GM12878 (cell line): ENCODE measurements around the gene ZNHIT1. TPM values are rescaled to one million over a fixed set of nuclear protein-coding genes. Genes with fewer than 3 reads are reported as not detected.

ENCODE experiments used
- ATAC-seq: fragments of 200-7000 bp; cut with Tn5 transposase; 3 replicates; pipeline ENCODE4 v1.9.1; 2020; ENCODE audit warnings: mild to moderate bottlenecking, moderate library complexity
- BruUV-seq: library from RNA; stranded (reverse); fragments of 400-500 nt; replicated peaks from 2 replicates; lab custom pipeline; 2021; lab: Mats Ljungman, UMichigan
- CTCF ChIA-PET: fragments of 300-600 bp; sonication (Branson Sonifier 250); formaldehyde crosslinking; extraction: SDS; loops from one replicate; lab custom pipeline; 2021; ENCODE audit warnings: inconsistent platforms; lab: Yijun Ruan, JAX
- POLR2A ChIA-PET: fragments of 350-600 bp; formaldehyde crosslinking; extraction: SDS; loops from one replicate; lab custom pipeline; 2021; ENCODE audit warnings: inconsistent platforms; lab: Charles Lee
- RAD21 ChIA-PET: fragments of 300-600 bp; sonication (Branson Sonifier 250); formaldehyde crosslinking; loops from one replicate; lab custom pipeline; 2023; ENCODE audit warnings: antibody characterized with exemption; ENCODE audit not compliant: unreplicated experiment; lab: Charles Lee
- SMC1A ChIA-PET: fragments of 300-600 bp; sonication (Branson Sonifier 250); formaldehyde crosslinking; loops from one replicate; lab custom pipeline; 2023; ENCODE audit not compliant: unreplicated experiment, uncharacterized antibody; lab: Charles Lee
- DNase-seq: peaks from one replicate; pipeline ENCODE4 v3.0.0-alpha.2; 2011; ENCODE audit warnings: low read depth, low spot score
- FAIRE-seq: peaks from 3 replicates; lab custom pipeline; 2011; peaks lifted over from hg19 to GRCh38; lab: Jason Lieb, UNC
- H2AFZ ChIP-seq: 2 replicates; pipeline ENCODE4 v1.6.0; 2011; ENCODE audit warnings: low read depth, low read length, control low read depth; ENCODE audit not compliant: control insufficient read depth
- H3K27ac ChIP-seq: 2 replicates; pipeline ENCODE4 v1.5.1; 2011; ENCODE audit warnings: control low read depth; ENCODE audit not compliant: control insufficient read depth, insufficient read depth
- H3K27me3 ChIP-seq, 2 experiments: replicated peaks in 1 of 2; 2 replicates each; pipeline versions ENCODE4 v1.6.0 to v1.6.1; 2011; ENCODE audit warnings: low read length in 1 of 2; ENCODE audit not compliant: control insufficient read depth in 2 of 2, insufficient read depth in 2 of 2
- H3K36me3 ChIP-seq, 2 experiments: 2 replicates each; pipeline ENCODE4 v1.5.1; 2011; ENCODE audit warnings: low read length in 1 of 2; ENCODE audit not compliant: control insufficient read depth in 2 of 2, insufficient read depth in 2 of 2
- H3K4me1 ChIP-seq: 2 replicates; pipeline ENCODE4 v1.6.1; 2011; ENCODE audit warnings: mild to moderate bottlenecking, low read length, moderate library complexity, mixed read lengths; ENCODE audit not compliant: control insufficient read depth, insufficient read depth
- H3K4me2 ChIP-seq: 2 replicates; pipeline ENCODE4 v1.6.0; 2011; ENCODE audit warnings: control low read depth; ENCODE audit not compliant: control insufficient read depth, insufficient read depth
- H3K4me3 ChIP-seq: fragments of 200-600 bp; sonication (generic); 2 replicates; pipeline ENCODE4 v1.5.1; 2016
- H3K79me2 ChIP-seq: 2 replicates; pipeline ENCODE4 v1.6.0; 2011; ENCODE audit warnings: low read length; ENCODE audit not compliant: control insufficient read depth, insufficient read depth
- H3K9ac ChIP-seq: 2 replicates; pipeline ENCODE4 v1.8.0; 2011; ENCODE audit warnings: low read length, control low read depth, mixed read lengths; ENCODE audit not compliant: control insufficient read depth, insufficient read depth
- H3K9me3 ChIP-seq: replicated peaks from 3 replicates; pipeline ENCODE4 v1.5.1; 2011; ENCODE audit warnings: mild to moderate bottlenecking, low read length; ENCODE audit not compliant: control insufficient read depth, insufficient read depth
- H4K20me1 ChIP-seq: 2 replicates; pipeline ENCODE4 v1.6.0; 2011; ENCODE audit not compliant: control insufficient read depth, insufficient read depth
- MTA3 ChIP-seq: IDR thresholded peaks from 2 replicates; pipeline ENCODE4 v1.6.1; 2012; ENCODE audit warnings: low read length, inconsistent platforms, borderline replicate concordance
- NFYA ChIP-seq: IDR thresholded peaks from 2 replicates; pipeline ENCODE4 v1.6.1; 2011; ENCODE audit warnings: low read depth, mild to moderate bottlenecking, low read length, improper control_type of control experiment, borderline replicate concordance
- TCF3 ChIP-seq: IDR thresholded peaks from 2 replicates; pipeline ENCODE4 v1.6.1; 2012; ENCODE audit warnings: low read depth, mild to moderate bottlenecking, low read length, borderline replicate concordance; ENCODE audit not compliant: insufficient read depth
- WGBS: methylation state at CpG from one replicate; pipeline ENCODE4 v1.1.6; 2016; ENCODE audit warnings: low lambda C conversion rate; ENCODE audit not compliant: insufficient replicate concordance, insufficient coverage; ENCODE audit errors: missing lambda C conversion rate; 5-methylcytosine and 5-hydroxymethylcytosine counted together
- in situ Hi-C: fragments of 300-500 bp; cut with MboI; formaldehyde crosslinking; loops from 9 replicates; pipeline ENCODE4 v1.14.3; 2018; ENCODE audit warnings: mixed read lengths
- intact Hi-C: fragments of 100-400 bp; cut with micrococcal nuclease; formaldehyde crosslinking; loops from one replicate; pipeline ENCODE4 v1.14.2; 2022; ENCODE audit not compliant: unreplicated experiment
- polyA plus RNA-seq, 11 experiments: library from polyadenylated mRNA; depleted of rRNA in 4 of 11; unstranded in 6 of 11; stranded (reverse) in 5 of 11; fragments of >200 nt; fragmentation: Nextera tagmentation in 4 of 11; fragmentation: Illumina TruSeq in 1 of 11; extraction: Ambion mirVana in 4 of 11; extraction: Trizol in 1 of 11; gene quantifications; 1 replicate in 1 of 11; 2 replicates in 10 of 11; pipeline versions ENCODE4 v1.2.1 to v1.2.3, GENCODE V29; 2011 to 2016; ENCODE audit warnings: inconsistent platforms in 2 of 11, missing spikeins in 2 of 11, low read depth in 1 of 11
- total RNA-seq, 4 experiments: library from RNA; depleted of rRNA in 3 of 4; stranded (reverse); fragments of >200 nt in 3 of 4; fragmentation: Illumina TruSeq in 1 of 4; extraction: Trizol in 1 of 4; gene quantifications; 2 replicates each; pipeline versions ENCODE4 v1.2.1 to v1.2.3, GENCODE V29; 2013 to 2021
- TF ChIP-seq, protein P1 (sequence below): IDR thresholded peaks from 2 replicates; pipeline ENCODE4 v1.6.1; 2011; ENCODE audit warnings: low read depth, mild to moderate bottlenecking, low read length, moderate library complexity, borderline replicate concordance; ENCODE audit errors: extremely low read depth

Gene ZNHIT1
- total and polyA plus RNA-seq, 10 of the 15 experiments (the other 5 are each of a cell fraction or from before 2014, with no cell fraction given): 3.8 to 79.2 (median 44.5) TPM

DNA sequence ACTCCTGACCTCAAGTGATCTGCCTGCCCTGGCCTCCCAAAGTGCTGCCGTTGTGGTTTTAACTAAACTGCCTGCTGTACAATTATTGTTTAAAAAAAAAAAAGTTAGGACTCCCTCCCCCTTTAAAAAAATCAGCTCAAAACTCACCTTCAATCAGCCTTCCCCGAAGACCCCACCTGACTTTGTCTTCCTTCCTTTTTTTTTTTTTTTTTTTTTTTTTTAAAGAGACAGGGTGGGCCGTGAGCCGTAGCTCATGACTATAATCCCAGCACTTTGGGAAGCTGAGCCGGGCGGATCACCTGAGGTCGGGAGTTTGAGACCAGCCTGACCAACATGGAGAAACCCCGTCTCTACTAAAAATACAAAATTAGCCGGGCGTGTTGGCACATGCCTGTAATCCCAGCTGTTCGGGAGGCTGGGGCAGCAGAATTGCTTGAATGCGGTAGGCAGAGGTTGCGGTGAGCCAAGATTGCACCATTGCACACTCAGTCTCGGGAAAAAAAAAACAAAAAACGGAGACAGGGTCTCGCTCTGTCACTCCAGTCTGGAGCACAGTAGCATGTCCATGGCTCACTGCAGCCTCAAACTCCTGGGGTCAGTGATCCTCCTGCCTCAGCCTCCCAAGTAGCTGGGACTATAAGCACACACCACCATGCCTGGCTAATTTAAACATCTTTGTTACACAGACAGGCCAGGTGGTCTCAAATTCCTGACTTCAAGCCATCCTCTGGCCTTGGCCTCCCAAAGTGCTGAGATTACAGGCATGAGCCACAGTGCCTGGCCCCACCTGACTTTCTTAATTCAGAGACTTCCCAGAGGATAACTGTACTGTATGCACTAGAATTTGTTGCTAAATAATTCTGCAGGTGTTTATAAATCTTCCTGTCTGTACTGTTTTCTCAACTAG is 23.7 kb downstream of the ZNHIT1 start:
- SMC1A ChIA-PET: interaction anchor here (1.4 kb wide), 1 partner anchor 24 kb away, joined by 3 read pairs; the partner anchor contains the start of gene ZNHIT1
- 89% methylated on average over 14 of the region's 16 CpGs for WGBS
- no TSS peak for BruUV-seq
- H3K9me3 ChIP-seq: no peaks in the 10 kb centered on the region
- no peaks in the 10 kb centered on the region for H3K27me3 ChIP-seq
- H4K20me1 ChIP-seq: no peaks in the 10 kb centered on the region
- peaks cover 6% of the 10 kb centered on the region for H3K4me1 ChIP-seq
- H3K79me2 ChIP-seq: peaks cover 22% of the 10 kb centered on the region
- TF ChIP-seq, protein P1, sequence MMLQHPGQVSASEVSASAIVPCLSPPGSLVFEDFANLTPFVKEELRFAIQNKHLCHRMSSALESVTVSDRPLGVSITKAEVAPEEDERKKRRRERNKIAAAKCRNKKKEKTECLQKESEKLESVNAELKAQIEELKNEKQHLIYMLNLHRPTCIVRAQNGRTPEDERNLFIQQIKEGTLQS: no peak
- TF ChIP-seq MTA3: no peak
- no peak for TF ChIP-seq TCF3
- no peak for TF ChIP-seq NFYA
- FAIRE-seq: no peak
- H2AFZ ChIP-seq: no peak overlapping the region
- CTCF ChIA-PET: interaction anchor here (0.6 to 5.3 kb wide), 3 partner anchors 24 to 232 kb away, joined by 3 to 74 read pairs (median 4); partner anchors contain the start of gene ZNHIT1
- DNase-seq: no peak
- no peak overlapping the region for H3K4me3 ChIP-seq
- no peak overlapping the region for H3K27ac ChIP-seq
- intact Hi-C loops: no loop called here
- no peak for ATAC-seq
- RAD21 ChIA-PET: interaction anchor here (0.6 to 5.0 kb wide), 5 partner anchors 24 to 98 kb away, joined by 3 to 37 read pairs (median 4); partner anchors contain the start of genes PLOD3 and ZNHIT1
- H3K4me2 ChIP-seq: no peak overlapping the region
- no peak overlapping the region for H3K9ac ChIP-seq
- in situ Hi-C loops: no loop called here
- POLR2A ChIA-PET: interaction anchor here (0.6 to 1.1 kb wide), 2 partner anchors 41 to 518 kb away, joined by 3 to 4 read pairs; no protein-coding TSS in a partner anchor
- H3K36me3 ChIP-seq: peaks cover 7 to 11% of the 10 kb centered on the region in 2 experiments; a peak in 3 of 4 replicates
